K562 (cell line): ENCODE measurements around the gene AXIN2. TPM values are rescaled to one million over a fixed set of nuclear protein-coding genes. Genes with fewer than 3 reads are reported as not detected.

Experiments used
- ATAC-seq: fragments of 200-7000 bp; cut with Tn5 transposase; 3 replicates; pipeline ENCODE4 v1.9.1; 2020; ENCODE audit warnings: moderate library complexity
- BruUV-seq: library from RNA; stranded (reverse); fragments of 400-500 nt; replicated peaks from 2 replicates; lab custom pipeline; 2021; lab: Mats Ljungman, UMichigan
- CTCF ChIA-PET: fragments of 300-600 bp; formaldehyde crosslinking; extraction: SDS; loops from one replicate; lab custom pipeline; 2021; ENCODE audit warnings: low intra/inter-chr PET ratio; lab: Yijun Ruan, JAX
- POLR2A ChIA-PET: fragments of 300-600, 350-650 bp; sonication (Branson Sonifier 250); formaldehyde crosslinking; extraction: SDS; loops from one replicate; lab custom pipeline; 2021; ENCODE audit warnings: antibody characterized with exemption, inconsistent platforms; lab: Yijun Ruan, JAX
- DNase-seq, 4 experiments: peaks; one replicate each; pipeline versions ENCODE4 v3.0.0 to v3.0.0-alpha.2; 2011 to 2018; ENCODE audit warnings: low spot score in 3 of 4, mixed read lengths in 3 of 4; ENCODE audit errors: extremely low read depth in 1 of 4
- FAIRE-seq: peaks from 2 replicates; lab custom pipeline; 2011; peaks lifted over from hg19 to GRCh38; lab: Jason Lieb, UNC
- H2AFZ ChIP-seq: 2 replicates; pipeline ENCODE4 v1.6.0; 2011; ENCODE audit warnings: low read depth, low read length, control low read depth, inconsistent platforms
- H3K27ac ChIP-seq: fragments of 200-600 bp; 3 replicates; pipeline ENCODE4 v1.8.0; 2011; ENCODE audit warnings: low read depth, mild to moderate bottlenecking, control low read depth, inconsistent platforms, low read length, moderate library complexity, mixed read lengths; ENCODE audit errors: extremely low read depth
- H3K27me3 ChIP-seq, 2 experiments: fragments of 300-600 bp in 1 of 2; 2 replicates in 1 of 2; 3 replicates in 1 of 2; pipeline versions ENCODE4 v1.6.0 to v1.8.0; 2011; ENCODE audit warnings: inconsistent platforms in 2 of 2, low read length in 2 of 2, mild to moderate bottlenecking in 1 of 2, mixed read lengths in 1 of 2, moderate library complexity in 1 of 2; ENCODE audit not compliant: control insufficient read depth in 2 of 2, insufficient read depth in 2 of 2
- H3K36me3 ChIP-seq: fragments of 300-600 bp; 3 replicates; pipeline ENCODE4 v1.8.0; 2011; ENCODE audit warnings: mild to moderate bottlenecking, low read length, inconsistent platforms; ENCODE audit not compliant: control insufficient read depth, insufficient read depth
- H3K4me1 ChIP-seq, 2 experiments: fragments of 200-600 bp in 1 of 2; replicated peaks in 1 of 2; 2 replicates in 1 of 2; 3 replicates in 1 of 2; pipeline versions ENCODE4 v1.5.1 to v1.8.0; 2011; ENCODE audit warnings: inconsistent platforms in 2 of 2, low read length in 2 of 2, mild to moderate bottlenecking in 1 of 2, mixed read lengths in 1 of 2, moderate library complexity in 1 of 2; ENCODE audit not compliant: control insufficient read depth in 2 of 2, insufficient read depth in 2 of 2
- H3K4me2 ChIP-seq: 2 replicates; pipeline ENCODE4 v1.6.1; 2011; ENCODE audit warnings: low read length, control low read depth, inconsistent platforms, mixed read lengths; ENCODE audit not compliant: insufficient read depth
- H3K4me3 ChIP-seq: fragments of 200-600 bp; sonication (generic), shearing (Covaris generic); 2 replicates; pipeline ENCODE4 v1.5.1; 2016; ENCODE audit warnings: control low read depth, inconsistent platforms
- H3K79me2 ChIP-seq: fragments of 200-600 bp; 3 replicates; pipeline ENCODE4 v1.8.0; 2011; ENCODE audit warnings: low read length, inconsistent platforms; ENCODE audit not compliant: control insufficient read depth, insufficient read depth
- H3K9ac ChIP-seq, 2 experiments: 2 replicates each; pipeline versions ENCODE4 v1.6.0 to v1.6.1; 2011; ENCODE audit warnings: low read depth in 2 of 2, low read length in 2 of 2, control low read depth in 1 of 2, inconsistent platforms in 1 of 2, mild to moderate bottlenecking in 1 of 2, mixed read lengths in 1 of 2; ENCODE audit not compliant: insufficient read depth in 1 of 2
- H3K9me1 ChIP-seq: one replicate; pipeline ENCODE4 v1.6.0; 2011; ENCODE audit warnings: inconsistent platforms, mild to moderate bottlenecking, low read length, moderate library complexity; ENCODE audit not compliant: control insufficient read depth, insufficient read depth
- H3K9me3 ChIP-seq: replicated peaks from 2 replicates; pipeline ENCODE4 v1.5.1; 2011; ENCODE audit warnings: low read depth, low read length, inconsistent platforms; ENCODE audit not compliant: control insufficient read depth, insufficient read depth
- H4K20me1 ChIP-seq: replicated peaks from 2 replicates; pipeline ENCODE4 v1.6.1; 2011; ENCODE audit warnings: low read length, inconsistent platforms, mixed read lengths; ENCODE audit not compliant: control insufficient read depth, insufficient read depth
- C11orf30 ChIP-seq: fragments of 450-650 bp; IDR thresholded peaks from 2 replicates; pipeline ENCODE4 v1.6.1; 2016; ENCODE audit warnings: low read depth, mild to moderate bottlenecking
- HNRNPUL1 ChIP-seq: fragments of 200-400 bp; formaldehyde crosslinking; IDR thresholded peaks from 2 replicates; pipeline ENCODE4 v1.6.1; 2017; ENCODE audit warnings: low read length
- MTA3 ChIP-seq: fragments of 450-650 bp; formaldehyde crosslinking; IDR thresholded peaks from 2 replicates; pipeline ENCODE4 v1.6.1; 2017; ENCODE audit warnings: mild to moderate bottlenecking, borderline replicate concordance
- PKNOX1 ChIP-seq: fragments of 450-650 bp; IDR thresholded peaks from 2 replicates; pipeline ENCODE4 v1.6.1; 2016
- POLR2B ChIP-seq: fragments of 450-650 bp; IDR thresholded peaks from 2 replicates; pipeline ENCODE4 v1.6.1; 2018; ENCODE audit warnings: low read depth; ENCODE audit not compliant: partially characterized antibody
- SIX5 ChIP-seq, 2 experiments: IDR thresholded peaks; 2 replicates each; pipeline ENCODE4 v1.6.1; 2011; ENCODE audit warnings: low read length in 2 of 2, borderline replicate concordance in 1 of 2, low read depth in 1 of 2, mild to moderate bottlenecking in 1 of 2, moderate library complexity in 1 of 2; ENCODE audit not compliant: insufficient read depth in 1 of 2
- STAT6 ChIP-seq: sonication (generic); formaldehyde crosslinking; IDR thresholded peaks from 2 replicates; pipeline ENCODE4 v1.8.1; 2023; ENCODE audit warnings: mild to moderate bottlenecking, missing genetic modification reagents
- ZNF124 ChIP-seq: sonication (generic); formaldehyde crosslinking; IDR thresholded peaks from 2 replicates; pipeline ENCODE4 v1.8.1; 2022; ENCODE audit warnings: missing genetic modification reagents
- ZNF696 ChIP-seq: fragments of 250-450 bp; sonication (Bioruptor Pico); conservative IDR thresholded peaks from 2 replicates; pipeline ENCODE4 v1.4.0; 2020; ENCODE audit warnings: mild to moderate bottlenecking, moderate library complexity
- WGBS: fragments of 100-300 bp; shearing (Covaris generic); methylation state at CpG from one replicate; pipeline ENCODE4 v1.1.6; 2016; ENCODE audit warnings: low coverage, mixed read lengths; ENCODE audit not compliant: insufficient coverage; ENCODE audit errors: missing lambda C conversion rate; 5-methylcytosine and 5-hydroxymethylcytosine counted together
- in situ Hi-C: fragments of 300-500 bp; cut with MboI; formaldehyde crosslinking; loops from 4 replicates; pipeline ENCODE4 v1.15.0; 2018; ENCODE audit warnings: inconsistent platforms, mixed read lengths
- intact Hi-C: fragments of 100-400 bp; cut with micrococcal nuclease; formaldehyde crosslinking; loops from 2 replicates; pipeline ENCODE4 v1.14.2; 2022
- polyA plus RNA-seq, 8 experiments: library from polyadenylated mRNA; depleted of rRNA in 4 of 8; stranded (reverse) in 5 of 8; unstranded in 3 of 8; fragments of >200 nt; fragmentation: Nextera tagmentation in 2 of 8; fragmentation: Illumina TruSeq in 1 of 8; extraction: Ambion mirVana in 2 of 8; extraction: Trizol in 1 of 8; gene quantifications; 2 replicates each; pipeline versions ENCODE4 v1.2.1 to v1.2.3, GENCODE V29; 2011 to 2014; ENCODE audit warnings: inconsistent platforms in 1 of 8, missing spikeins in 1 of 8
- total RNA-seq, 7 experiments: library from RNA; depleted of rRNA in 6 of 7; stranded (reverse); fragments of >200 nt in 6 of 7; fragmentation: Illumina TruSeq in 2 of 7; extraction: Trizol in 2 of 7; gene quantifications; 2 replicates each; pipeline versions ENCODE4 v1.2.1 to v1.2.3, GENCODE V29; 2011 to 2021; ENCODE audit warnings: low replicate concordance in 1 of 7
- TF ChIP-seq, protein P1 (sequence below): fragments of 250-450 bp; sonication (Bioruptor Pico); IDR thresholded peaks from 2 replicates; pipeline ENCODE4 v1.4.0; 2020

AXIN2 gene
- total and polyA plus RNA-seq, 9 of the 15 experiments (the other 6 are each of a cell fraction or from before 2014, with no cell fraction given), result 0.21 to 3.3 (median 1.2) TPM

DNA sequence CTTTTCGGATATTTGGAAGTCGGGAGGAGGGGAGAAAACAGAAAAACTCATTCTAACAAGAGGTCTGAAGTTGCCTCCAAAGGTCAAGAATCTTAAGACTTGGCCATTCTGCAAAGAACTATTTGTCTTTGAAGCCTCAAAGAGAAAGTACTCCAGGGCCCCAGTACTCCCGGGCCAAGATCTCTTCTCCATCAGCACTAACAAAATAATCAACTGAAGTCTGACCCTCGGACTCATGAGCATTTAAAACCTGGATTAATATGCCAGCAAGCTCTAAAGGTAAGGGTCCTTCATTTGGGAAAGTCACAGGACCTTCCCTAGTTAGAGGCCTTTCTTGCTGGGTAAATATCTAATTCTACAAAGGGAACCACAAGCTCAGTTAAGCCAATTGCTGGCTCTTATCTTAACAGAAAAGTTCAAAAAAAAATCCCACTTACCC is 4.5 kb downstream of the AXIN2 start:
- Histone ChIP-seq H3K79me2 (no peaks in the 10 kb centered on the region), H2AFZ (no peak overlapping the region), H3K36me3 (no peaks in the 10 kb centered on the region), H4K20me1 (0 out of 2 replicates have a peak, but pooled peaks cover 5% of the 10 kb centered on the region), H3K4me1 (peaks cover 1 to 18% of the 10 kb centered on the region in 2 experiments; a peak in 4 of 5 replicates), H3K4me3 (no peak overlapping the region), H3K9ac (no peak overlapping the region), H3K9me3 (no peaks in the 10 kb centered on the region), H3K27ac (no peak overlapping the region), H3K4me2 (no peak overlapping the region), H3K27me3 (no peaks in the 10 kb centered on the region; a peak in 1 of 5 replicates), H3K9me1 (peaks cover 5% of the 10 kb centered on the region)
- intact Hi-C loops (loop anchor here (1.0 to 2.0 kb wide), 2 partner anchors 263 to 326 kb away; no protein-coding TSS in a partner anchor), in situ Hi-C loops (no loop called here)
- DNase-seq (no peak), ATAC-seq (no peak), FAIRE-seq (no peak)
- TF ChIP-seq STAT6 (CRISPR knock-in tag) (no peak), HNRNPUL1 (no peak), SIX5 (IDR thresholded peaks at IDR 0.05; ENCODE audit: borderline replicate concordance in 1 of 2, insufficient read depth in 1 of 2, low read depth in 1 of 2, low read length in 2 of 2) (no peak), ZNF696 (CRISPR knock-in tag) (no peak), MTA3 (no peak), PKNOX1 (no peak), C11orf30 (no peak), ZNF124 (no peak), POLR2B (no peak)
- TF ChIP-seq, protein P1, sequence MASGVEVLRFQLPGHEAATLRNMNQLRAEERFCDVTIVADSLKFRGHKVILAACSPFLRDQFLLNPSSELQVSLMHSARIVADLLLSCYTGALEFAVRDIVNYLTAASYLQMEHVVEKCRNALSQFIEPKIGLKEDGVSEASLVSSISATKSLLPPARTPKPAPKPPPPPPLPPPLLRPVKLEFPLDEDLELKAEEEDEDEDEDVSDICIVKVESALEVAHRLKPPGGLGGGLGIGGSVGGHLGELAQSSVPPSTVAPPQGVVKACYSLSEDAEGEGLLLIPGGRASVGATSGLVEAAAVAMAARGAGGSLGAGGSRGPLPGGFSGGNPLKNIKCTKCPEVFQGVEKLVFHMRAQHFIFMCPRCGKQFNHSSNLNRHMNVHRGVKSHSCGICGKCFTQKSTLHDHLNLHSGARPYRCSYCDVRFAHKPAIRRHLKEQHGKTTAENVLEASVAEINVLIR (CRISPR knock-in tag), result no peak
- WGBS, result 16% methylated on average over 4 of the region's 4 CpGs
- ChIA-PET CTCF (no interaction called here), POLR2A (no interaction called here)
- BruUV-seq, result no TSS peak
